HepG2 (cell line): ENCODE measurements around the gene PIEZO1. TPM values are rescaled to one million over a fixed set of nuclear protein-coding genes. Genes with fewer than 3 reads are reported as not detected.

Experiments
- CCAR2 ChIP-seq: fragments of 200-400 bp; formaldehyde crosslinking; optimal IDR thresholded peaks from 2 replicates; pipeline ENCODE3; 2018; ENCODE audit warnings: low read depth, mild to moderate bottlenecking, low read length, moderate library complexity
- CEBPG ChIP-seq: IDR thresholded peaks from 2 replicates; pipeline ENCODE4 v1.6.1; 2016
- EHMT2 ChIP-seq: fragments of 200-600 bp; sonication (generic); IDR thresholded peaks from 2 replicates; pipeline ENCODE4 v1.7.0; 2017; ENCODE audit warnings: antibody characterized with exemption, low read depth, low read length, borderline replicate concordance
- FOXA3 ChIP-seq: IDR thresholded peaks from 2 replicates; pipeline ENCODE4 v1.6.1; 2016; ENCODE audit warnings: missing genetic modification reagents, missing compliant biosample characterization
- GTF3A ChIP-seq: sonication (generic); formaldehyde crosslinking; conservative IDR thresholded peaks from 2 replicates; pipeline ENCODE4 v1.4.0; 2020; ENCODE audit warnings: mild to moderate bottlenecking, missing genetic modification reagents
- HMGXB4 ChIP-seq, 2 experiments: sonication (generic) in 1 of 2; formaldehyde crosslinking in 1 of 2; IDR thresholded peaks; 2 replicates each; pipeline versions ENCODE4 v1.4.0 to v1.6.1; 2018 to 2020; ENCODE audit warnings: missing genetic modification reagents in 2 of 2, borderline replicate concordance in 1 of 2, low read depth in 1 of 2, mild to moderate bottlenecking in 1 of 2, missing biosample characterization in 1 of 2
- HNF4A ChIP-seq: sonication (generic); formaldehyde crosslinking; IDR thresholded peaks from 2 replicates; pipeline ENCODE4 v1.4.0; 2020; ENCODE audit warnings: missing genetic modification reagents
- JUNB ChIP-seq: sonication (generic); formaldehyde crosslinking; IDR thresholded peaks from 2 replicates; pipeline ENCODE4 v1.8.0; 2022; ENCODE audit warnings: missing genetic modification reagents, mild to moderate bottlenecking, borderline replicate concordance
- RBM22 ChIP-seq: fragments of 200-400 bp; formaldehyde crosslinking; optimal IDR thresholded peaks from 2 replicates; pipeline ENCODE3; 2017; ENCODE audit warnings: mild to moderate bottlenecking, low read length, moderate library complexity
- REST ChIP-seq, 2 experiments: IDR thresholded peaks; 2 replicates each; pipeline ENCODE4 v1.6.1; 2011 to 2012; ENCODE audit warnings: low read length in 2 of 2, borderline replicate concordance in 1 of 2, low read depth in 1 of 2, mild to moderate bottlenecking in 1 of 2, moderate library complexity in 1 of 2
- ZNF230 ChIP-seq: sonication (generic); formaldehyde crosslinking; IDR thresholded peaks from 2 replicates; pipeline ENCODE4 v1.4.0; 2020; ENCODE audit warnings: mild to moderate bottlenecking, missing genetic modification reagents
- ZNF460 ChIP-seq: sonication (generic); formaldehyde crosslinking; IDR thresholded peaks from 2 replicates; pipeline ENCODE4 v1.5.1; 2020; ENCODE audit warnings: missing genetic modification reagents, mild to moderate bottlenecking, borderline replicate concordance
- ZNF501 ChIP-seq: sonication (generic); formaldehyde crosslinking; IDR thresholded peaks from 2 replicates; pipeline ENCODE4 v1.5.1; 2020; ENCODE audit warnings: mild to moderate bottlenecking, moderate library complexity, missing genetic modification reagents
- ZNF556 ChIP-seq: sonication (generic); formaldehyde crosslinking; IDR thresholded peaks from 2 replicates; pipeline ENCODE4 v1.4.0; 2020; ENCODE audit warnings: mild to moderate bottlenecking, missing genetic modification reagents, borderline replicate concordance
- ZNF670 ChIP-seq: sonication (generic); formaldehyde crosslinking; IDR thresholded peaks from 2 replicates; pipeline ENCODE4 v1.8.0; 2022; ENCODE audit warnings: mild to moderate bottlenecking, missing genetic modification reagents, borderline replicate concordance
- ZNF772 ChIP-seq: sonication (generic); formaldehyde crosslinking; IDR thresholded peaks from 2 replicates; pipeline ENCODE4 v1.5.0; 2020; ENCODE audit warnings: mild to moderate bottlenecking, missing genetic modification reagents
- polyA plus RNA-seq, 8 experiments: library from polyadenylated mRNA; depleted of rRNA in 3 of 8; stranded (reverse) in 7 of 8; unstranded in 1 of 8; fragments of >200 nt; fragmentation: Illumina TruSeq in 4 of 8; extraction: Trizol in 4 of 8; gene quantifications; 2 replicates each; pipeline versions ENCODE4 v1.2.1 to v1.2.3, GENCODE V29; 2011 to 2016; ENCODE audit warnings: low read depth in 4 of 8, missing spikeins in 1 of 8, mixed read lengths in 1 of 8; ENCODE audit not compliant: insufficient read depth in 1 of 8
- total RNA-seq, 5 experiments: library from RNA; depleted of rRNA; stranded (reverse); fragments of >200 nt; fragmentation: Illumina TruSeq; extraction: Trizol; gene quantifications; 2 replicates each; pipeline ENCODE4 v1.2.3, GENCODE V29; 2016; ENCODE audit warnings: low read depth in 1 of 5

Gene PIEZO1
- total and polyA plus RNA-seq, 2 of the 13 experiments (the other 11 are each of a cell fraction or from before 2014, with no cell fraction given), result 67.9 to 85.0 TPM

GRCh38 chr16:88780142-88781062, 4.6 kb downstream of the PIEZO1 start (continued):
- TF ChIP-seq HNF4A (CRISPR knock-in tag), result 0 out of 2 replicates have a peak, but pooled peaks have one; percentile 7
- no peak for TF ChIP-seq REST (IDR thresholded peaks at IDR 0.05; ENCODE audit: borderline replicate concordance in 1 of 2, low read depth in 1 of 2, low read length in 2 of 2)
- TF ChIP-seq HMGXB4 (CRISPR knock-in tag; IDR thresholded peaks at IDR 0.05; ENCODE audit: borderline replicate concordance in 1 of 2, low read depth in 1 of 2), result no peak
- peak; percentile 69 for TF ChIP-seq ZNF501 (CRISPR knock-in tag)
- 0 out of 2 replicates have a peak, but pooled peaks have one; percentile 34 for TF ChIP-seq ZNF670
- no peak for TF ChIP-seq ZNF460
- TF ChIP-seq JUNB (CRISPR knock-in tag), result no peak
- TF ChIP-seq GTF3A (CRISPR knock-in tag), result no peak
- peak; percentile 16 for TF ChIP-seq RBM22
- no peak for TF ChIP-seq ZNF556
- TF ChIP-seq FOXA3 (CRISPR knock-in tag), result no peak
- no peak for TF ChIP-seq CCAR2
- TF ChIP-seq EHMT2, result no peak
- TF ChIP-seq CEBPG (CRISPR knock-in tag), result 0 out of 2 replicates have a peak, but pooled peaks have one; percentile 11
- no peak for TF ChIP-seq ZNF230 (CRISPR knock-in tag)
- 0 out of 2 replicates have a peak, but pooled peaks have one; percentile 22 for TF ChIP-seq ZNF772 (CRISPR knock-in tag)
